GM21619 (cell line): ENCODE measurements around the gene ASH1L.
"Not testable (repeated sequence)": the region's sequence is repeated elsewhere in the genome, so short reads cannot be mapped to it uniquely, and the experiment has no call there.

Source experiments
- ATAC-seq: cut with Tn5 transposase; IDR thresholded peaks from one replicate; pipeline ENCODE4 v1.9.1; 2021; ENCODE audit not compliant: unreplicated experiment

Gene ASH1L

GRCh38 chr1:155563377-155564022, 897 bp upstream of the ASH1L start:
- ATAC-seq, result peak; percentile 1

- ATAC-seq, result peak; percentile 24
Measured at GRCh38 chr1:155561779-155562580, 623 bp downstream of the ASH1L start.

GRCh38 chr1:155555915-155556314, 6.7 kb downstream of the ASH1L start:
- no peak for ATAC-seq

- no peak for ATAC-seq
Measured at GRCh38 chr1:155553349-155553748, 9.3 kb downstream of the ASH1L start.

GRCh38 chr1:155548706-155549105, 13.9 kb downstream of the ASH1L start:
- ATAC-seq, result no peak

- no peak for ATAC-seq
Measured at GRCh38 chr1:155540000-155540874, 22.4 kb downstream of the ASH1L start.

- no peak for ATAC-seq
Measured at GRCh38 chr1:155537193-155537592, 25.4 kb downstream of the ASH1L start.

GRCh38 chr1:155531624-155532023, 31.0 kb downstream of the ASH1L start:
- ATAC-seq, result no peak

- no peak for ATAC-seq
Measured at GRCh38 chr1:155529929-155530328, 32.7 kb downstream of the ASH1L start.

- no peak for ATAC-seq
Measured at GRCh38 chr1:155529109-155529508, 33.5 kb downstream of the ASH1L start.

- no peak for ATAC-seq
Measured at GRCh38 chr1:155527677-155528076, 34.9 kb downstream of the ASH1L start.

- ATAC-seq, result no peak
Measured at GRCh38 chr1:155526356-155526755, 36.2 kb downstream of the ASH1L start.

- no peak for ATAC-seq
Measured at GRCh38 chr1:155522069-155522468, 40.5 kb downstream of the ASH1L start.

GRCh38 chr1:155518484-155518883, 44.1 kb downstream of the ASH1L start:
- ATAC-seq, result no peak

GRCh38 chr1:155514582-155515187, 47.9 kb downstream of the ASH1L start:
- no peak for ATAC-seq

GRCh38 chr1:155513300-155513916, 49.2 kb downstream of the ASH1L start:
- no peak for ATAC-seq

- ATAC-seq, result not testable (repeated sequence)
Measured at GRCh38 chr1:155511385-155511784, 51.2 kb downstream of the ASH1L start.

GRCh38 chr1:155509064-155509463, 53.5 kb downstream of the ASH1L start:
- no peak for ATAC-seq

GRCh38 chr1:155507945-155508344, 54.7 kb downstream of the ASH1L start:
- ATAC-seq, result no peak

- not testable (repeated sequence) for ATAC-seq
Measured at GRCh38 chr1:155505963-155506362, 56.6 kb downstream of the ASH1L start.

GRCh38 chr1:155504207-155504606, 58.4 kb downstream of the ASH1L start:
- no peak for ATAC-seq
